CD14-positive monocyte (primary cell): ENCODE data around the gene IQGAP2. TPM values are rescaled to one million over a fixed set of nuclear protein-coding genes. Genes with fewer than 3 reads are reported as not detected.

Source experiments
- DNase-seq, 3 donors: peaks; one replicate each; pipeline ENCODE4 v3.0.0-alpha.2; 2011 to 2022
- H2AFZ ChIP-seq: 2 replicates; pipeline ENCODE4 v1.6.0; 2012; ENCODE audit warnings: mild to moderate bottlenecking, low read depth, low read length, inconsistent platforms; ENCODE audit not compliant: insufficient read depth, poor library complexity, severe bottlenecking
- H3K27ac ChIP-seq, 2 donors: 1 replicate in 1 of 2; 2 replicates in 1 of 2; pipeline ENCODE4 v1.5.1; 2012 to 2013; ENCODE audit warnings: low read length in 2 of 2, control low read depth in 1 of 2, inconsistent platforms in 1 of 2, low read depth in 1 of 2, mild to moderate bottlenecking in 1 of 2
- H3K27me3 ChIP-seq, 2 donors: one replicate each; pipeline versions ENCODE4 v1.6.0 to v1.6.1; 2011 to 2013; ENCODE audit warnings: low read length in 2 of 2; ENCODE audit not compliant: control insufficient read depth in 2 of 2, insufficient read depth in 2 of 2
- H3K36me3 ChIP-seq, 2 donors: replicated peaks in 1 of 2; 1 replicate in 1 of 2; 2 replicates in 1 of 2; pipeline versions ENCODE4 v1.5.1 to v1.6.1; 2012 to 2013; ENCODE audit warnings: low read length in 2 of 2, control low read depth in 1 of 2, inconsistent platforms in 1 of 2, mild to moderate bottlenecking in 1 of 2; ENCODE audit not compliant: insufficient read depth in 2 of 2, control insufficient read depth in 1 of 2
- H3K4me1 ChIP-seq, 2 donors: 1 replicate in 1 of 2; 2 replicates in 1 of 2; pipeline versions ENCODE4 v1.5.1 to v1.6.1; 2012 to 2013; ENCODE audit warnings: low read length in 2 of 2, control low read depth in 1 of 2, inconsistent platforms in 1 of 2, mild to moderate bottlenecking in 1 of 2, moderate library complexity in 1 of 2; ENCODE audit not compliant: insufficient read depth in 2 of 2, control insufficient read depth in 1 of 2
- H3K4me2 ChIP-seq: replicated peaks from 2 replicates; pipeline ENCODE3; 2012; ENCODE audit warnings: low read length, moderate library complexity, mild to moderate bottlenecking; ENCODE audit not compliant: poor library complexity, severe bottlenecking; ENCODE audit errors: extremely low read depth
- H3K4me3 ChIP-seq, 3 experiments: fragments of 200-600 bp in 1 of 3; sonication (generic) in 1 of 3; replicated peaks in 1 of 3; 1 replicate in 2 of 3; 2 replicates in 1 of 3; pipeline ENCODE4 v1.5.1; 2011 to 2013; ENCODE audit warnings: low read length in 3 of 3, mild to moderate bottlenecking in 3 of 3, control low read depth in 2 of 3, low read depth in 2 of 3, inconsistent platforms in 1 of 3, moderate library complexity in 1 of 3
- H3K79me2 ChIP-seq: 2 replicates; pipeline ENCODE4 v1.6.0; 2012; ENCODE audit warnings: mild to moderate bottlenecking, control low read depth, inconsistent platforms, low read length, moderate library complexity; ENCODE audit not compliant: insufficient read depth
- H3K9ac ChIP-seq: 2 replicates; pipeline ENCODE4 v1.6.0; 2017; ENCODE audit warnings: low read length, mild to moderate bottlenecking; ENCODE audit not compliant: insufficient read depth, poor library complexity, severe bottlenecking
- H3K9me3 ChIP-seq, 2 donors: replicated peaks in 1 of 2; 1 replicate in 1 of 2; 2 replicates in 1 of 2; pipeline versions ENCODE4 v1.5.1 to v1.6.1; 2012 to 2013; ENCODE audit warnings: low read length in 2 of 2, control low read depth in 1 of 2; ENCODE audit not compliant: control insufficient read depth in 1 of 2, insufficient read depth in 1 of 2
- H4K20me1 ChIP-seq: 2 replicates; pipeline ENCODE4 v1.6.0; 2012; ENCODE audit warnings: mild to moderate bottlenecking, low read length, control low read depth, moderate library complexity; ENCODE audit not compliant: insufficient read depth
- H3K27ac Mint-ChIP-seq, 7 donors: one replicate each; pipeline ENCODE4 v1.8.0; 2020; ENCODE audit warnings: mild to moderate bottlenecking in 7 of 7, mixed read lengths in 7 of 7, moderate library complexity in 6 of 7, inconsistent platforms in 2 of 7
- H3K27me3 Mint-ChIP-seq, 3 donors: one replicate each; pipeline ENCODE4 v1.8.0; 2021 to 2022; ENCODE audit warnings: low read depth in 3 of 3, mild to moderate bottlenecking in 3 of 3, mixed read lengths in 3 of 3, moderate library complexity in 3 of 3, inconsistent platforms in 1 of 3
- H3K36me3 Mint-ChIP-seq, 2 donors: one replicate each; pipeline ENCODE4 v1.8.0; 2020; ENCODE audit warnings: mixed read lengths in 2 of 2, inconsistent platforms in 1 of 2, mild to moderate bottlenecking in 1 of 2
- H3K4me1 Mint-ChIP-seq: one replicate; pipeline ENCODE4 v1.8.0; 2020; ENCODE audit warnings: mild to moderate bottlenecking, mixed read lengths
- H3K4me3 Mint-ChIP-seq, 2 donors: one replicate each; pipeline ENCODE4 v1.8.0; 2020; ENCODE audit warnings: mild to moderate bottlenecking in 2 of 2, mixed read lengths in 2 of 2, moderate library complexity in 1 of 2
- H3K9me3 Mint-ChIP-seq, 7 donors: one replicate each; pipeline ENCODE4 v1.8.0; 2020 to 2022; ENCODE audit warnings: mixed read lengths in 7 of 7, mild to moderate bottlenecking in 6 of 7, moderate library complexity in 6 of 7, inconsistent platforms in 2 of 7
- CTCF ChIP-seq: fragments of 200-600 bp; IDR thresholded peaks from one replicate; pipeline ENCODE4 v1.8.0; 2022; ENCODE audit warnings: antibody characterized with exemption, mild to moderate bottlenecking
- WGBS: methylation state at CpG from one replicate; pipeline ENCODE4 v1.1.5; 2013; ENCODE audit warnings: missing lambda C conversion rate; ENCODE audit not compliant: insufficient coverage; 5-methylcytosine and 5-hydroxymethylcytosine counted together
- intact Hi-C, 2 donors: fragments of 100-400 bp; cut with micrococcal nuclease; formaldehyde crosslinking; loops; one replicate each; pipeline versions ENCODE4 v1.15.0 to v1.15.1; 2023
- polyA plus RNA-seq, 3 donors: library from polyadenylated mRNA; depleted of rRNA in 1 of 3; unstranded in 2 of 3; stranded (reverse) in 1 of 3; fragments of 300-500 nt in 2 of 3; fragments of >200 nt in 1 of 3; fragmentation: Illumina TruSeq in 2 of 3; gene quantifications; 1 replicate in 2 of 3; 2 replicates in 1 of 3; pipeline ENCODE4 v1.2.3, GENCODE V29; 2012 to 2021

The IQGAP2 gene
- polyA plus RNA-seq, 3 donors = 21.4 to 50.9 (median 35.4) TPM

- Histone ChIP-seq H3K27ac (no peak overlapping the region), H4K20me1 (peaks cover 98% of the 10 kb centered on the region), H2AFZ (no peak overlapping the region), H3K4me2 (no peak overlapping the region), H3K9ac (no peak overlapping the region), H3K79me2 (peaks cover 95% of the 10 kb centered on the region), H3K4me1 (peaks cover 8 to 13% of the 10 kb centered on the region in 2 donors), H3K36me3 (peaks cover 17 to 62% of the 10 kb centered on the region in 2 donors), H3K27me3 (no peaks in the 10 kb centered on the region), H3K9me3 (no peaks in the 10 kb centered on the region), H3K4me3 (no peak overlapping the region)
- intact Hi-C loops = no loop called here
- Mint-ChIP-seq H3K4me1 (peaks cover 28% of the 10 kb centered on the region), H3K36me3 (peaks cover 42 to 47% of the 10 kb centered on the region in 2 donors), H3K4me3 (no peak overlapping the region), H3K27ac (peak overlapping the region in 1 of 7 donors; percentile 13), H3K9me3 (no peaks in the 10 kb centered on the region), H3K27me3 (no peaks in the 10 kb centered on the region)
- no CpG with 5 or more reads among the region's 4 CpGs for WGBS
- no peak for TF ChIP-seq CTCF
- no peak for DNase-seq
These were observed 42.0 kb downstream of the IQGAP2 start for GRCh38 chr5:76445063-76445462.

- Histone ChIP-seq H3K79me2 (peaks cover 88% of the 10 kb centered on the region), H2AFZ (no peak overlapping the region), H3K4me2 (no peak overlapping the region), H4K20me1 (peaks cover 99% of the 10 kb centered on the region), H3K9me3 (no peaks in the 10 kb centered on the region), H3K9ac (no peak overlapping the region), H3K27ac (no peak overlapping the region), H3K36me3 (peaks cover 17 to 62% of the 10 kb centered on the region in 2 donors), H3K27me3 (no peaks in the 10 kb centered on the region), H3K4me1 (peaks cover 13 to 21% of the 10 kb centered on the region in 2 donors), H3K4me3 (no peak overlapping the region)
- whole genome bisulfite sequencing = 80% methylated on average over 1 of the region's 5 CpGs
- intact Hi-C loops = no loop called here
- no peak for DNase-seq
- Mint-ChIP-seq H3K4me1 (peaks cover 36% of the 10 kb centered on the region), H3K9me3 (no peaks in the 10 kb centered on the region), H3K4me3 (no peak overlapping the region), H3K27ac (peak overlapping the region in 3 of 7 donors; percentile 43 to 71 (median 49)), H3K36me3 (peaks cover 40 to 47% of the 10 kb centered on the region in 2 donors), H3K27me3 (no peaks in the 10 kb centered on the region)
- no peak for TF ChIP-seq CTCF
These were observed 42.7 kb downstream of the IQGAP2 start for GRCh38 chr5:76445830-76446229.
